Measurements from ENCODE around the gene MAML3. TPM values are rescaled to one million over a fixed set of nuclear protein-coding genes. Genes with fewer than 3 reads are reported as not detected.
A peak's percentile ranks its signal among the peaks of the same experiment; 100 is the strongest.

The MAML3 gene
- total RNA-seq, 2 experiments from 2014 or later, result 2.5 to 2.6 TPM

- Mint-ChIP-seq H3K36me3 (ENCODE audit: low read depth) (no peaks in the 10 kb centered on the region), H3K27ac (no peak overlapping the region), H3K4me1 (peaks cover 45% of the 10 kb centered on the region), H3K4me3 (no peak overlapping the region), H3K9me3 (no peaks in the 10 kb centered on the region), H3K27me3 (peaks cover 5% of the 10 kb centered on the region)
- no peak for DNase-seq
- ChIA-PET CTCF (interaction anchor here (0.9 kb wide), 1 partner anchor 13 kb away, joined by 3 read pairs; no protein-coding TSS in a partner anchor), POLR2A (no interaction called here)
Observed at GRCh38 chr4:140090215-140090731, 63.7 kb downstream of the MAML3 start.

- no peak for DNase-seq
- H3K4me1 Mint-ChIP-seq, result peaks cover 34% of the 10 kb centered on the region
- peaks cover 5% of the 10 kb centered on the region for H3K27me3 Mint-ChIP-seq
- no peaks in the 10 kb centered on the region for H3K36me3 Mint-ChIP-seq (ENCODE audit: low read depth)
- H3K9me3 Mint-ChIP-seq, result no peaks in the 10 kb centered on the region
- H3K27ac Mint-ChIP-seq, result no peak overlapping the region
- ChIA-PET POLR2A (no interaction called here), CTCF (no interaction called here)
- H3K4me3 Mint-ChIP-seq, result no peak overlapping the region
Observed at GRCh38 chr4:140089216-140089615, 64.8 kb downstream of the MAML3 start.

DNA sequence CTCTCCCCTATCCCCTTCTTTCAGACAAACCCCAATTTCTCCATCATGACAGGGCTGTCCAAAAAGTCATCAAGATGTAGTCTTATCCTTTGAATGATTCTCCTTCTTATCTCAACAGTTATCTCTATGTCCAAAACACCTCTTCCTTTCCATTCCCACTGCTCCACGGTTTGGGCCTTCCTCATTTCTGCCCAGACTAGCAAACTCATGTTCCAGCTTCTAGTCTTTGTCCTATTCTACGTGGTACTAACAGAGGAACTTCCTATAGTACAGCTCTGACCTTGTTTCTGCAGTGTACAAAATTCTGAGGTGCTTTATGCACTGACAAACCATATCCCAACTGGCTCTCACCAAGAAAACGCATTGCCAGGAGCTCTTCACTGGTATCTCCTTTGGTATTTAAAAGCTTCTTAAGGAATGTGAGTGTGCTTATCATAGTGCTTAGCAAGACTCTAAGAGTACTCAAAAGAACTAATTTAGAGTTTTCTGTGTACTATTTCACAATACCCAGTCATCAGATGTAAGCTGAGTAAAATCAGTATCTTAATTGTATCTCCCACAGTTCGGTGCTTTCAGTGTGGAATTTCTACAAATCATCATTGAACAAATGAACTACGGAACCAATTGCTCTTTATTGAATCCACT is 65.5 kb downstream of the MAML3 start:
- peaks cover 5% of the 10 kb centered on the region for H3K27me3 Mint-ChIP-seq
- POLR2A ChIA-PET, result no interaction called here
- no peak overlapping the region for H3K4me3 Mint-ChIP-seq
- CTCF ChIA-PET, result no interaction called here
- no peaks in the 10 kb centered on the region for H3K36me3 Mint-ChIP-seq (ENCODE audit: low read depth)
- H3K27ac Mint-ChIP-seq, result no peak overlapping the region
- no peak for DNase-seq
- H3K9me3 Mint-ChIP-seq, result no peaks in the 10 kb centered on the region
- H3K4me1 Mint-ChIP-seq, result peaks cover 27% of the 10 kb centered on the region

- ChIA-PET POLR2A (no interaction called here), CTCF (no interaction called here)
- Mint-ChIP-seq H3K9me3 (no peaks in the 10 kb centered on the region), H3K27me3 (peaks cover 5% of the 10 kb centered on the region), H3K27ac (no peak overlapping the region), H3K4me1 (peaks cover 10% of the 10 kb centered on the region), H3K4me3 (no peak overlapping the region), H3K36me3 (ENCODE audit: low read depth) (no peaks in the 10 kb centered on the region)
- no peak for DNase-seq
Observed at GRCh38 chr4:140085881-140086280, 68.1 kb downstream of the MAML3 start.

- H3K4me3 Mint-ChIP-seq, result no peak overlapping the region
- H3K36me3 Mint-ChIP-seq (ENCODE audit: low read depth), result no peaks in the 10 kb centered on the region
- CTCF ChIA-PET, result no interaction called here
- peaks cover 5% of the 10 kb centered on the region for H3K27me3 Mint-ChIP-seq
- H3K27ac Mint-ChIP-seq, result no peak overlapping the region
- no peaks in the 10 kb centered on the region for H3K9me3 Mint-ChIP-seq
- POLR2A ChIA-PET, result no interaction called here
- peaks cover 5% of the 10 kb centered on the region for H3K4me1 Mint-ChIP-seq
- DNase-seq, result no peak
Observed at GRCh38 chr4:140085062-140085622, 68.8 kb downstream of the MAML3 start.

DNA sequence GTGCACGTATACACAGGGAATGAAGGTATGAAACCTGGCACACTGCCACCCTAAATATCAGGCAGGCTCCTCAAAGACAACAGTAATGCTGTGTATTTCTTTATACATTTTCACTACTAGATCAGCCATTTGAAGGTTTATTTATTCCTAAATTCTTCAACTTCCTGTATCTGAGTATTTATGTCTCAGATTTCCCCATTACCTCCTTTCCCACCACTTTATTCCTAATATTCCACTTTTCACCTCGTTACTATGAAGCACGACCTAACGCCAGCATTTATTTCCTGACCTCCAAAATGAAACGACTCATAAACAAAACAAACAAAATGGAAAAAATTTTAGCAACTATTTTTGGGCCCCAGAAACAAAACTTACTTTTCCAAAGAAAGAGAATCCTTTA is 69.6 kb downstream of the MAML3 start:
- H3K27me3 Mint-ChIP-seq, result peaks cover 9% of the 10 kb centered on the region

DNA sequence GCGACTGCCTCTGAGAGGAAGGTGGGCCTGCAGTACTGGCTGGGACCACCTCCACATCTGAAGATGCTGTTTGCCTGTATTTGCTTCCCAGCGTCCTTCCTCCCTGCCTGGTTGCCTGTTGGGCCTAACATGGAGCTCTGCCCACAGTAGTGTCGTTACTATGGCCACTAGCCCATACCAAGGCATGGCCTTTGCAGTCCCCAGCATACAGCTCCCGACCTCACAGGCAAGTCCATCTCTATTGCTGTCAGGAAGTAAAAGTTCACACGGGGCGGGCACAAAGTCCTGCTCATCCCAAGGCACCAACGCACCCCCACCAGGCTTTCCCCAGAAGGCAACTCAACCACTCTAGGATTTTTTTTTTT is 71.6 kb downstream of the MAML3 start:
- no peak overlapping the region for H3K27ac Mint-ChIP-seq
- H3K27me3 Mint-ChIP-seq, result peaks cover 8% of the 10 kb centered on the region
- H3K4me3 Mint-ChIP-seq, result no peak overlapping the region
- no peak for DNase-seq
- H3K9me3 Mint-ChIP-seq, result no peaks in the 10 kb centered on the region
- ChIA-PET POLR2A (no interaction called here), CTCF (no interaction called here)
- peaks cover under 1% of the 10 kb centered on the region for H3K36me3 Mint-ChIP-seq (ENCODE audit: low read depth)
- peaks cover 10% of the 10 kb centered on the region for H3K4me1 Mint-ChIP-seq

More for the DNA sequence above, 69.6 kb downstream of the MAML3 start:
- Mint-ChIP-seq H3K4me1 (peaks cover 7% of the 10 kb centered on the region), H3K27ac (no peak overlapping the region), H3K4me3 (no peak overlapping the region), H3K36me3 (ENCODE audit: low read depth) (no peaks in the 10 kb centered on the region), H3K9me3 (no peaks in the 10 kb centered on the region)
- ChIA-PET CTCF (no interaction called here), POLR2A (no interaction called here)
- DNase-seq, result no peak

DNA sequence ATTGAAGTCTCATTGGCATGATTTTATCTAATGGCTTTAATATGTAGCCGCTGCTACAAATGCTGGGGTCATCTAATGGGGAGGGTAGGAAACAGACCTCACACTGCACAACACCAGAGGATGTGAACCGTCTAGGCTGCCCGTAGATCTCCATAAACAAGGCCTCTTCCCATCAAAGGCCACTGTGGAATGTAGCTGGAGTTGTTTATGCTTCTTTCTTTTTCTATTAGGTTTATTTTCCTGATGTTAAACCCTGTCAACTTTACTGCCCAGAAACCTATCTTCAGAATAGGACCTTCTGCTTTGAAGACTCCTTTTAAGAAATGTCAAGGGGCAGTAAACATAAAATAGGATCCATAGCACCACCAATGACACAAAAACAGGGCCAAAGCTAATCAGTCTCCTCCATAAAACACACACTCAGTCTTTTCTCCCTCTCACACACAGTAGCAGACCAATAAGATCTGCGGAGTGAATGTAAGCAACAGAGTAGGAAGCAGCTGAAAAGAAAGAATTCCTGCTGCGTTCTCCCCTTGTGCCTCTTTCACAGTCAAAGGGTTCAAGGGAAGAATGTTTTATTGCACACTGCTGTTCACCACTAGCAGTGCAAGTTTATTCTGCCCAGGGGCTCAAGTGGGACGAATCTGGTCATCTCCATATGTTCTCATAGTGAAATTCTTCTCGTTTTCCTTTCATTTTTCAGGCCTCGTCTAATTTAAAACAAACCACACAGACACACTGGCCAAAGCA is 72.2 kb downstream of the MAML3 start:
- Mint-ChIP-seq H3K4me3 (no peak overlapping the region), H3K4me1 (peaks cover 15% of the 10 kb centered on the region), H3K36me3 (ENCODE audit: low read depth) (peaks cover 3% of the 10 kb centered on the region), H3K27me3 (peaks cover 12% of the 10 kb centered on the region), H3K9me3 (no peaks in the 10 kb centered on the region), H3K27ac (no peak overlapping the region)
- CTCF ChIA-PET, result no interaction called here
- POLR2A ChIA-PET, result interaction anchor here (1.5 kb wide), 1 partner anchor 14 kb away, joined by 3 read pairs; no protein-coding TSS in a partner anchor
- no peak for DNase-seq

DNA sequence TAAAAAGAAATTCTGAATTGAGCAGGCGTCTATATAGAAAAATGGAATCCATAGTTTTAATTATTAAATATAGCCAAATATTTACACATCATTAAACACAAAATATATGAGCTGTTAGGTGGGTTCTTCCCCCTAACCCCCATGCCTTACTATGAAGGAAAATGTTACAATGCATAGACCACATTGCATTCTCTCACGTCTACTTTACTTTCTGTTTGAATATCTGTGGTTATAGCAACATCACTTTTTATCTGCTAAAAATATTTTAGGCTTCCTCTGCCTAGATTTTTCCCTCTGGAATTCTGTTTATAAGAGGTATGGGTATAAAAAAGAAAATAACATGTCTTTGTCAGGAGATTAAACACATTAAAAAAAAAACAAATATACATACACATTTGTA is 73.1 kb downstream of the MAML3 start:
- Mint-ChIP-seq H3K36me3 (ENCODE audit: low read depth) (peaks cover 3% of the 10 kb centered on the region), H3K9me3 (no peaks in the 10 kb centered on the region), H3K4me1 (peaks cover 23% of the 10 kb centered on the region), H3K4me3 (no peak overlapping the region), H3K27ac (no peak overlapping the region), H3K27me3 (peaks cover 9% of the 10 kb centered on the region)
- DNase-seq, result no peak
- ChIA-PET CTCF (no interaction called here), POLR2A (interaction anchor here (1.5 kb wide), 1 partner anchor 15 kb away, joined by 3 read pairs; no protein-coding TSS in a partner anchor)

DNA sequence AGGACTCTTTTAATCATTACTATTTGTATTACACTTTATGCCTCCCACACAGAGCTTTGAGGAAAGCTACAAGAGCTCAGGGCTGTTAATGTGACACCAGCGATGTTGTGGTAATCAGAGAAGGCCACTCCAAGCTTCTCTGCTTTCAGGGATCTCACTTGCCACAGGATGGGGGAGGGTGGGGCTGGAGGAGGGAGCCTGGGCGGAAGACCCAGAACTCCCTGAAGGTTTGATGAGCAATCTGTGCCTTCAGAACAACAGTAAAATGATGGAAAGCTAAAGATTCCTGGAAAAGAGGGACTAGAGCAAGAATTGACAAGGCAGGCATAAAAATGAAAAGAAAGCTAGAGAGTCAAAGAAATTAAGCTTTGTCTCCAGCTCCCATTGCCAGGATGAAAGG is 75.6 kb downstream of the MAML3 start:
- Mint-ChIP-seq H3K27me3 (peaks cover 20% of the 10 kb centered on the region), H3K36me3 (ENCODE audit: low read depth) (peaks cover 3% of the 10 kb centered on the region), H3K4me1 (peaks cover 33% of the 10 kb centered on the region), H3K27ac (no peak overlapping the region), H3K9me3 (no peaks in the 10 kb centered on the region), H3K4me3 (no peak overlapping the region)
- no peak for DNase-seq
- CTCF ChIA-PET, result interaction anchor here (0.9 to 1.4 kb wide), 3 partner anchors 15 to 175 kb away, joined by 3 to 5 read pairs (median 3); no protein-coding TSS in a partner anchor
- POLR2A ChIA-PET, result interaction anchor here (0.5 to 1.9 kb wide), 2 partner anchors 17 to 1070 kb away, joined by 3 to 6 read pairs; no protein-coding TSS in a partner anchor

GRCh38 chr4:140076307-140076706 is 77.7 kb downstream of the MAML3 start:
- no peak for DNase-seq
- CTCF ChIA-PET, result interaction anchor here (0.8 kb wide), 1 partner anchor 24 kb away, joined by 3 read pairs; no protein-coding TSS in a partner anchor
- Mint-ChIP-seq H3K4me3 (no peak overlapping the region), H3K36me3 (ENCODE audit: low read depth) (peaks cover 3% of the 10 kb centered on the region), H3K4me1 (peaks cover 50% of the 10 kb centered on the region), H3K27me3 (peaks cover 22% of the 10 kb centered on the region), H3K27ac (peak overlapping the region; percentile 63), H3K9me3 (no peaks in the 10 kb centered on the region)
- POLR2A ChIA-PET, result interaction anchor here (1.0 to 1.2 kb wide), 2 partner anchors 27 to 125 kb away, joined by 3 to 5 read pairs; no protein-coding TSS in a partner anchor

DNA sequence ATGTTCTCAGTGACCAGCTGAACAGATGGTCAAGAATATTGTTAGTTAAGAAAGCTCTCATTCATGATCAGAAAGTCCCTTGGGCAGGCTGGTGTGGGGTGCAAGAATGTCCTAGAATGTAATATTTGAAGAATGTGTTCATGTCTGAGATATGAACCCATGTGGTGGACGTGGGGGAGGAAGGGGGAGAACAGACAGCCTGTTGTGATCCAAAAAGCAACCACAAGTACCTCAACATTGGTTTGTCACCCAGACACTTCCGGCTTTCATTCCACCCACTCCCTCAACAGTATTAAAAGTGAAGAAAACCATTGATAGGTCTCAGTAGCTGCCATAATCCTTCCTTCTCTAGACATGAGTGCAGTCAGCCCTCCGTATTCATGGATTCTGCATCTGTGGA is 82.2 kb downstream of the MAML3 start:
- ChIA-PET CTCF (interaction anchor here (0.7 to 3.1 kb wide), 4 partner anchors 20 to 232 kb away, joined by 3 to 27 read pairs (median 4); no protein-coding TSS in a partner anchor), POLR2A (interaction anchor here (1.0 to 1.7 kb wide), 7 partner anchors 9 to 79 kb away, joined by 3 to 9 read pairs (median 3); no protein-coding TSS in a partner anchor)
- peak overlapping the region; percentile 48 for H3K27ac Mint-ChIP-seq
- no peaks in the 10 kb centered on the region for H3K36me3 Mint-ChIP-seq (ENCODE audit: low read depth)
- H3K27me3 Mint-ChIP-seq, result peaks cover 29% of the 10 kb centered on the region
- H3K4me1 Mint-ChIP-seq, result peaks cover 51% of the 10 kb centered on the region
- no peaks in the 10 kb centered on the region for H3K9me3 Mint-ChIP-seq
- DNase-seq, result peak; percentile 80
- peak overlapping the region; percentile 34 for H3K4me3 Mint-ChIP-seq

- ChIA-PET POLR2A (interaction anchor here (0.8 to 1.7 kb wide), 8 partner anchors 8 to 302 kb away, joined by 3 to 10 read pairs (median 4); no protein-coding TSS in a partner anchor), CTCF (interaction anchor here (0.8 to 3.1 kb wide), 5 partner anchors 19 to 183 kb away, joined by 3 to 27 read pairs (median 5); no protein-coding TSS in a partner anchor)
- H3K9me3 Mint-ChIP-seq, result no peaks in the 10 kb centered on the region
- H3K27ac Mint-ChIP-seq, result peak overlapping the region; percentile 34
- DNase-seq, result no peak
- peak overlapping the region; percentile 2 for H3K4me3 Mint-ChIP-seq
- H3K4me1 Mint-ChIP-seq, result peaks cover 43% of the 10 kb centered on the region
- no peaks in the 10 kb centered on the region for H3K36me3 Mint-ChIP-seq (ENCODE audit: low read depth)
- H3K27me3 Mint-ChIP-seq, result peaks cover 34% of the 10 kb centered on the region
Observed at GRCh38 chr4:140070973-140071372, 83.0 kb downstream of the MAML3 start.

All from activated CD4-positive, alpha-beta memory T cell treated with anti-CD3 and anti-CD28 coated beads, Interleukin-2, amount 10 ng/mL, durations not matched to agents 7 days and 5 days (primary cell).